Coronary artery (tissue), 2 donors: ENCODE measurements around the gene WDR82.

Experiments
- DNase-seq: peaks from one replicate; pipeline ENCODE4 v3.0.0-alpha.2; 2017; ENCODE audit warnings: low spot score
- H3K27ac ChIP-seq, 2 donors: fragments of 200-600 bp; sonication (generic); one replicate each; pipeline ENCODE4 v1.5.1; 2016 to 2019
- H3K4me3 ChIP-seq: fragments of 200-600 bp; sonication (generic); 2 replicates; pipeline ENCODE4 v1.5.1; 2016; ENCODE audit warnings: mild to moderate bottlenecking, moderate library complexity
- CTCF ChIP-seq: fragments of 200-600 bp; sonication (generic); IDR thresholded peaks from one replicate; pipeline ENCODE4 v1.5.1; 2019; ENCODE audit warnings: antibody characterized with exemption

Gene WDR82

GRCh38 chr3:52306978-52307377 lies 28.5 kb upstream of the WDR82 start:
- no peak for TF ChIP-seq CTCF
- no peak overlapping the region for H3K27ac ChIP-seq
- no peak overlapping the region for H3K4me3 ChIP-seq
- no peak for DNase-seq

GRCh38 chr3:52305926-52306325 lies 27.5 kb upstream of the WDR82 start:
- H3K4me3 ChIP-seq: no peak overlapping the region
- TF ChIP-seq CTCF: no peak
- DNase-seq: no peak

GRCh38 chr3:52303811-52304210 lies 25.4 kb upstream of the WDR82 start:
- Histone ChIP-seq H3K27ac (no peak overlapping the region), H3K4me3 (no peak overlapping the region)
- no peak for DNase-seq
- no peak for TF ChIP-seq CTCF

More at GRCh38 chr3:52305926-52306325, 27.5 kb upstream of the WDR82 start:
- no peak overlapping the region for H3K27ac ChIP-seq

GRCh38 chr3:52302426-52303145 lies 24.1 kb upstream of the WDR82 start:
- Histone ChIP-seq H3K4me3 (no peak overlapping the region), H3K27ac (no peak overlapping the region)
- DNase-seq: no peak
- TF ChIP-seq CTCF: no peak

- Histone ChIP-seq H3K4me3 (no peak overlapping the region), H3K27ac (no peak overlapping the region)
- DNase-seq: no peak
- no peak for TF ChIP-seq CTCF
Observed at GRCh38 chr3:52299879-52300611, 21.6 kb upstream of the WDR82 start.

GRCh38 chr3:52299247-52299878 lies 20.9 kb upstream of the WDR82 start:
- H3K27ac ChIP-seq: no peak overlapping the region
- DNase-seq: no peak
- H3K4me3 ChIP-seq: no peak overlapping the region
- no peak for TF ChIP-seq CTCF
